H1 (cell line): Measurements from ENCODE around the gene SERTAD2. TPM values are rescaled to one million over a fixed set of nuclear protein-coding genes. Genes with fewer than 3 reads are reported as not detected.

ENCODE experiments used
- BRCA1 ChIP-seq: IDR thresholded peaks from 2 replicates; pipeline ENCODE4 v1.6.1; 2012; ENCODE audit warnings: low read depth, low read length, improper control_type of control experiment
- CBX5 ChIP-seq: fragments of 300-800, 300-1000 bp; sonication (generic); IDR thresholded peaks from 2 replicates; pipeline ENCODE4 v1.7.1; 2016; ENCODE audit warnings: antibody characterized with exemption, low read length, low read depth
- JUND ChIP-seq: IDR thresholded peaks from 2 replicates; pipeline ENCODE4 v1.6.1; 2011; ENCODE audit warnings: mild to moderate bottlenecking, improper control_type of control experiment, low read length
- KDM1A ChIP-seq: fragments of 200-600, 300-600 bp; sonication (generic); IDR thresholded peaks from 2 replicates; pipeline ENCODE4 v1.7.1; 2016; ENCODE audit warnings: mild to moderate bottlenecking, low read length, borderline replicate concordance
- SP4 ChIP-seq: IDR thresholded peaks from 2 replicates; pipeline ENCODE4 v1.6.1; 2012; ENCODE audit warnings: low read length, inconsistent platforms
- TCF12 ChIP-seq: IDR thresholded peaks from 2 replicates; pipeline ENCODE4 v1.6.1; 2011; ENCODE audit warnings: low read depth, mild to moderate bottlenecking, low read length
- polyA plus RNA-seq, 7 experiments: library from polyadenylated mRNA; depleted of rRNA in 3 of 7; stranded (reverse) in 5 of 7; unstranded in 2 of 7; fragments of >200 nt in 5 of 7; fragments of 200-250 nt in 2 of 7; gene quantifications; 1 replicate in 5 of 7; 2 replicates in 1 of 7; 4 replicates in 1 of 7; pipeline versions ENCODE4 v1.2.1 to v1.2.3, GENCODE V29; 2011 to 2013; ENCODE audit warnings: missing spikeins in 2 of 7, mixed read lengths in 2 of 7
- total RNA-seq: library from RNA; stranded (reverse); fragmentation: NEBNext Ultra II Directional; extraction: Animal tissue kit (Norgen Biotek cat#: 25700); gene quantifications from 2 replicates; pipeline ENCODE4 v1.2.1, GENCODE V29; 2021
- TF ChIP-seq, protein P1 (sequence below): IDR thresholded peaks from 2 replicates; pipeline ENCODE4 v1.6.1; 2011; ENCODE audit warnings: low read depth, mild to moderate bottlenecking, low read length; ENCODE audit not compliant: insufficient read depth

Gene SERTAD2
- total and polyA plus RNA-seq, 2 of the 8 experiments (the other 6 are each of a cell fraction or from before 2014, with no cell fraction given), result 2.9 to 4.5 TPM

DNA sequence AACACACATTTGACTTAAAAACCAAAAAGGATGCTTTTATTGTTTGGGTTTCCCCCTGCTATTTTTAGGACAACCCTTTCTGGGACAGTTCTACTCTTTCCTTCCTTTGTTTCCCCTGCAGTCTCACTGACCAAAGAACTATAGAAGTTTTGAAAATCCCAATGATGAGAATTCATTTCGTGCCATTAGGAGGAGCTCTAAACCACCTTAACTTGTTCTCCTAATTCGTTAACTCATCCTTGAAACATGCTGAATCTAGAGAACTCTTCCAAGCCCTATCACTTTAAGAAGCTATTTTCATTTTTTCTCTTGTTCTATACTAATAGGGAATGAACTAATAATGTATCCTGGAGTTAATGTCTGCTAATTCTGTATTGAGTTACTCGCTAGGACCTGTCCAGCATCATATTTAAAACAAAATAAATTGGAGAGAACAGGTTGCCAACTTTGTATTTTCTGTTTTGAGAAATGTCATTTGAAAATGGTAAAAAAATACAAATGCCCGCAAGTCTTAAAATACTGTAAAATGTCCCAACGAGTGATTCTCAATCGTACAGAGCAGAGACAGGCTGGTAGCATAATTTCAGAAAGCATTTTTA, 66.7 kb downstream of the SERTAD2 start (continued):
- TF ChIP-seq BRCA1 (no peak), CBX5 (no peak), KDM1A (no peak), JUND (no peak), TCF12 (no peak), SP4 (no peak)
- TF ChIP-seq, protein P1, sequence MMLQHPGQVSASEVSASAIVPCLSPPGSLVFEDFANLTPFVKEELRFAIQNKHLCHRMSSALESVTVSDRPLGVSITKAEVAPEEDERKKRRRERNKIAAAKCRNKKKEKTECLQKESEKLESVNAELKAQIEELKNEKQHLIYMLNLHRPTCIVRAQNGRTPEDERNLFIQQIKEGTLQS, result no peak
- TF ChIP-seq, all 59 proteins: peak for 2
